ENCODE data around the gene CR1.
"Not testable (repeated sequence)": the region's sequence is repeated elsewhere in the genome, so short reads cannot be mapped to it uniquely, and the experiment has no call there.

DNA sequence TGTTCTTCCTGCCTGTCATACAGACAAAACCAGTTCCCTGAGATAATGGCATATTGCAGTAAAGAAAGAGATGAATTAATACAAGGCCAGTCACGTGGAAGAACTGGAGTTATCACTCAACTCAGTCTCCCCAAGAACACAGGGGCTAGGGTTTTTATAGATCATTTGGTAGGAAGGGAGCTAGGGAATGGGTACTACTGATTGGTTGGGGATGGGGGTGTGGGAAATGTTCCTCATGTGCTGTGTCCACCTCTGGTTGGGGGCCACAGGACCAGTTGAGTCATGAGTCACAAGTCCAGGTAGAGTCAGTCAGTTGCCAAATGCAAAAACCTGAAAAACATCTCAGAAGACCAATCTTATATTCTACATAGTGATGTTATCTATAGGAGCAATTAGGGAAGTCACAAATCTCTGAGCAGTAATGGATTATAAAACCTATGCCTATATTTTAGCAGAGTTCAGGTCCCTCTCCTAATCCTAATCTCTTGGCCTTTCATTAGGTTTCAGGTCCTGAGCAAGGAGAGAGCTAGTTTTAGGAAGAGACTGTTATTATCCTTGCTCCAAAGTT is 129.6 kb downstream of the CR1 start:
- TF ChIP-seq POLR2AphosphoS5 (IDR thresholded peaks at IDR 0.05); CTCF (IDR thresholded peaks at IDR 0.05); POLR2A (IDR thresholded peaks at IDR 0.05; ENCODE audit: low read depth); EP300 (IDR thresholded peaks at IDR 0.05): not testable (repeated sequence)

All from esophagus muscularis mucosa (tissue), 4 donors.